Thymus (tissue), 11 donors: ENCODE results near the gene LRRC4C. TPM values are rescaled to one million over a fixed set of nuclear protein-coding genes. Genes with fewer than 3 reads are reported as not detected.

Source experiments
- DNase-seq, 9 donors: peaks; one replicate each; pipeline ENCODE4 v3.0.0-alpha.2; 2013; ENCODE audit warnings: low spot score in 9 of 9, low read depth in 6 of 9, missing footprints in 1 of 9
- H3K27ac ChIP-seq, 2 donors: one replicate each; pipeline ENCODE4 v1.5.1; 2013; ENCODE audit warnings: control low read depth in 1 of 2, low read depth in 1 of 2, low read length in 1 of 2, mild to moderate bottlenecking in 1 of 2, moderate library complexity in 1 of 2
- H3K27me3 ChIP-seq, 2 donors: one replicate each; pipeline ENCODE4 v1.5.1; 2013; ENCODE audit warnings: low read length in 1 of 2; ENCODE audit not compliant: control insufficient read depth in 2 of 2, insufficient read depth in 1 of 2
- H3K36me3 ChIP-seq, 2 donors: one replicate each; pipeline ENCODE4 v1.5.1; 2013; ENCODE audit warnings: low read length in 1 of 2, mild to moderate bottlenecking in 1 of 2, moderate library complexity in 1 of 2; ENCODE audit not compliant: control insufficient read depth in 2 of 2, insufficient read depth in 2 of 2
- H3K4me1 ChIP-seq, 2 donors: one replicate each; pipeline ENCODE4 v1.5.1; 2013; ENCODE audit warnings: low read length in 2 of 2; ENCODE audit not compliant: control insufficient read depth in 2 of 2, insufficient read depth in 2 of 2
- H3K4me3 ChIP-seq, 2 donors: one replicate each; pipeline ENCODE4 v1.5.1; 2013; ENCODE audit warnings: low read length in 2 of 2, control low read depth in 1 of 2, mild to moderate bottlenecking in 1 of 2
- H3K9me3 ChIP-seq, 2 donors: one replicate each; pipeline ENCODE4 v1.5.1; 2013; ENCODE audit warnings: low read length in 1 of 2, mild to moderate bottlenecking in 1 of 2; ENCODE audit not compliant: control insufficient read depth in 2 of 2, insufficient read depth in 1 of 2
- WGBS: extraction: QIAGEN DNeasy Blood & Tissue Kit; methylation state at CpG from one replicate; pipeline ENCODE4 v1.1.7; 2013; 5-methylcytosine and 5-hydroxymethylcytosine counted together
- polyA plus RNA-seq: library from polyadenylated mRNA; stranded (reverse); fragments of 200-250 nt; gene quantifications from one replicate; pipeline ENCODE4 v1.2.3, GENCODE V29; 2013
- total RNA-seq: library from RNA; stranded (reverse); fragments of 120-200 nt; gene quantifications from one replicate; pipeline ENCODE4 v1.2.4, GENCODE V29; 2013
- donor health status: healthy.

The LRRC4C gene
- total and polyA plus RNA-seq, 2 donors, result 0.30 to 1.6 TPM

GRCh38 chr11:40140560-40140959 lies 1318.9 kb downstream of the LRRC4C start:
- Histone ChIP-seq H3K4me3 (no peak overlapping the region), H3K27me3 (no peaks in the 10 kb centered on the region), H3K36me3 (no peaks in the 10 kb centered on the region), H3K27ac (no peak overlapping the region), H3K9me3 (no peaks in the 10 kb centered on the region), H3K4me1 (no peaks in the 10 kb centered on the region)
- no peak for DNase-seq
- WGBS, result 90% methylated on average over 5 of the region's 5 CpGs

- Histone ChIP-seq H3K9me3 (no peaks in the 10 kb centered on the region), H3K27me3 (no peaks in the 10 kb centered on the region), H3K4me3 (no peak overlapping the region), H3K36me3 (no peaks in the 10 kb centered on the region), H3K4me1 (no peaks in the 10 kb centered on the region), H3K27ac (no peak overlapping the region)
- DNase-seq, result no peak
- WGBS, result 88% methylated on average over 2 of the region's 2 CpGs
These were observed 1319.9 kb downstream of the LRRC4C start for GRCh38 chr11:40139536-40139935.

GRCh38 chr11:40139066-40139465 lies 1320.4 kb downstream of the LRRC4C start:
- DNase-seq, result no peak

GRCh38 chr11:40134820-40135570 lies 1324.5 kb downstream of the LRRC4C start:
- WGBS, result 84% methylated on average over 1 of the region's 1 CpG
- H3K36me3 ChIP-seq, result no peaks in the 10 kb centered on the region
- no peak for DNase-seq
- H3K9me3 ChIP-seq, result no peaks in the 10 kb centered on the region
- H3K4me1 ChIP-seq, result no peaks in the 10 kb centered on the region
- H3K4me3 ChIP-seq, result no peak overlapping the region
- H3K27ac ChIP-seq, result no peak overlapping the region
- H3K27me3 ChIP-seq, result no peaks in the 10 kb centered on the region

More at GRCh38 chr11:40139066-40139465, 1320.4 kb downstream of the LRRC4C start:
- Histone ChIP-seq H3K36me3 (no peaks in the 10 kb centered on the region), H3K9me3 (no peaks in the 10 kb centered on the region), H3K4me3 (no peak overlapping the region), H3K27me3 (no peaks in the 10 kb centered on the region), H3K27ac (no peak overlapping the region), H3K4me1 (no peaks in the 10 kb centered on the region)
- WGBS, result 83% methylated on average over 3 of the region's 3 CpGs

GRCh38 chr11:40133498-40133897 lies 1326.0 kb downstream of the LRRC4C start:
- 96% methylated on average over 3 of the region's 3 CpGs for WGBS
- no peaks in the 10 kb centered on the region for H3K27me3 ChIP-seq
- no peak overlapping the region for H3K4me3 ChIP-seq
- H3K36me3 ChIP-seq, result no peaks in the 10 kb centered on the region
- no peak overlapping the region for H3K27ac ChIP-seq
- H3K4me1 ChIP-seq, result no peaks in the 10 kb centered on the region
- no peak for DNase-seq
- no peaks in the 10 kb centered on the region for H3K9me3 ChIP-seq

- H3K4me1 ChIP-seq, result no peaks in the 10 kb centered on the region
- 86% methylated on average over 3 of the region's 3 CpGs for WGBS
- no peaks in the 10 kb centered on the region for H3K27me3 ChIP-seq
- no peak for DNase-seq
- no peaks in the 10 kb centered on the region for H3K9me3 ChIP-seq
- H3K36me3 ChIP-seq, result no peaks in the 10 kb centered on the region
- no peak overlapping the region for H3K27ac ChIP-seq
- no peak overlapping the region for H3K4me3 ChIP-seq
These were observed 1326.5 kb downstream of the LRRC4C start for GRCh38 chr11:40132912-40133311.

- H3K27me3 ChIP-seq, result no peaks in the 10 kb centered on the region
- H3K4me1 ChIP-seq, result no peaks in the 10 kb centered on the region
- no peak overlapping the region for H3K4me3 ChIP-seq
- H3K9me3 ChIP-seq, result no peaks in the 10 kb centered on the region
- 82% methylated on average over 1 of the region's 1 CpG for WGBS
- H3K36me3 ChIP-seq, result no peaks in the 10 kb centered on the region
- no peak overlapping the region for H3K27ac ChIP-seq
- DNase-seq, result no peak
These were observed 1329.0 kb downstream of the LRRC4C start for GRCh38 chr11:40130427-40130826.

GRCh38 chr11:40129266-40129665 lies 1330.2 kb downstream of the LRRC4C start:
- 2% methylated on average over 1 of the region's 1 CpG for WGBS
- Histone ChIP-seq H3K27me3 (no peaks in the 10 kb centered on the region), H3K36me3 (no peaks in the 10 kb centered on the region), H3K4me1 (no peaks in the 10 kb centered on the region), H3K4me3 (no peak overlapping the region), H3K27ac (no peak overlapping the region), H3K9me3 (no peaks in the 10 kb centered on the region)
- DNase-seq, result no peak

GRCh38 chr11:40125054-40125453 lies 1334.4 kb downstream of the LRRC4C start:
- Histone ChIP-seq H3K27me3 (no peaks in the 10 kb centered on the region), H3K4me1 (no peaks in the 10 kb centered on the region), H3K4me3 (no peak overlapping the region), H3K27ac (no peak overlapping the region), H3K9me3 (no peaks in the 10 kb centered on the region), H3K36me3 (no peaks in the 10 kb centered on the region)
- WGBS, result 25% methylated on average over 1 of the region's 1 CpG
- no peak for DNase-seq
